ENCODE results near the gene GPX2. TPM values are rescaled to one million over a fixed set of nuclear protein-coding genes. Genes with fewer than 3 reads are reported as not detected.

GPX2 gene
- total RNA-seq, 1 experiment from 2014 or later, result 0.15 TPM

DNA sequence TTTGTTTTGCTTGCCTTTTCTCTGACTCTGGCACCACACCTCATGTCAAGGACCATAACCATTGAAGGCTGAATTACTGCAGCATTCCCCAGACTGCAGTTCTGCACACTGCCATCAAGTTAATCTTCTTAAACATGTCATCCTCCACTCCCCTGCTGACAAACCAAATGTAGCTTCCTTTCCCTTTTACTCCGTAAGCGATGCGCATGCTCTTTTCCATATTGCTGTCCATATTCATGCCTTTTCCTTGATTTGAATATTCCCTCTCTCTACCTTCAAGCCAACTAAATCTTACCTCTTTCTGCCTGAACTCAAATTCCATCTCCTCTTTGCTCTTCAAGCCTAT, 13.6 kb downstream of the GPX2 start:
- no peak for TF ChIP-seq POLR2AphosphoS5 (IDR thresholded peaks at IDR 0.05; ENCODE audit: low read depth, low read length)
- TF ChIP-seq, protein P1, sequence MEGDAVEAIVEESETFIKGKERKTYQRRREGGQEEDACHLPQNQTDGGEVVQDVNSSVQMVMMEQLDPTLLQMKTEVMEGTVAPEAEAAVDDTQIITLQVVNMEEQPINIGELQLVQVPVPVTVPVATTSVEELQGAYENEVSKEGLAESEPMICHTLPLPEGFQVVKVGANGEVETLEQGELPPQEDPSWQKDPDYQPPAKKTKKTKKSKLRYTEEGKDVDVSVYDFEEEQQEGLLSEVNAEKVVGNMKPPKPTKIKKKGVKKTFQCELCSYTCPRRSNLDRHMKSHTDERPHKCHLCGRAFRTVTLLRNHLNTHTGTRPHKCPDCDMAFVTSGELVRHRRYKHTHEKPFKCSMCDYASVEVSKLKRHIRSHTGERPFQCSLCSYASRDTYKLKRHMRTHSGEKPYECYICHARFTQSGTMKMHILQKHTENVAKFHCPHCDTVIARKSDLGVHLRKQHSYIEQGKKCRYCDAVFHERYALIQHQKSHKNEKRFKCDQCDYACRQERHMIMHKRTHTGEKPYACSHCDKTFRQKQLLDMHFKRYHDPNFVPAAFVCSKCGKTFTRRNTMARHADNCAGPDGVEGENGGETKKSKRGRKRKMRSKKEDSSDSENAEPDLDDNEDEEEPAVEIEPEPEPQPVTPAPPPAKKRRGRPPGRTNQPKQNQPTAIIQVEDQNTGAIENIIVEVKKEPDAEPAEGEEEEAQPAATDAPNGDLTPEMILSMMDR (IDR thresholded peaks at IDR 0.05), result no peak
- no peak for TF ChIP-seq SIN3A (IDR thresholded peaks at IDR 0.05; ENCODE audit: borderline replicate concordance, insufficient read depth, low read depth, low read length)
- TF ChIP-seq, protein P2, sequence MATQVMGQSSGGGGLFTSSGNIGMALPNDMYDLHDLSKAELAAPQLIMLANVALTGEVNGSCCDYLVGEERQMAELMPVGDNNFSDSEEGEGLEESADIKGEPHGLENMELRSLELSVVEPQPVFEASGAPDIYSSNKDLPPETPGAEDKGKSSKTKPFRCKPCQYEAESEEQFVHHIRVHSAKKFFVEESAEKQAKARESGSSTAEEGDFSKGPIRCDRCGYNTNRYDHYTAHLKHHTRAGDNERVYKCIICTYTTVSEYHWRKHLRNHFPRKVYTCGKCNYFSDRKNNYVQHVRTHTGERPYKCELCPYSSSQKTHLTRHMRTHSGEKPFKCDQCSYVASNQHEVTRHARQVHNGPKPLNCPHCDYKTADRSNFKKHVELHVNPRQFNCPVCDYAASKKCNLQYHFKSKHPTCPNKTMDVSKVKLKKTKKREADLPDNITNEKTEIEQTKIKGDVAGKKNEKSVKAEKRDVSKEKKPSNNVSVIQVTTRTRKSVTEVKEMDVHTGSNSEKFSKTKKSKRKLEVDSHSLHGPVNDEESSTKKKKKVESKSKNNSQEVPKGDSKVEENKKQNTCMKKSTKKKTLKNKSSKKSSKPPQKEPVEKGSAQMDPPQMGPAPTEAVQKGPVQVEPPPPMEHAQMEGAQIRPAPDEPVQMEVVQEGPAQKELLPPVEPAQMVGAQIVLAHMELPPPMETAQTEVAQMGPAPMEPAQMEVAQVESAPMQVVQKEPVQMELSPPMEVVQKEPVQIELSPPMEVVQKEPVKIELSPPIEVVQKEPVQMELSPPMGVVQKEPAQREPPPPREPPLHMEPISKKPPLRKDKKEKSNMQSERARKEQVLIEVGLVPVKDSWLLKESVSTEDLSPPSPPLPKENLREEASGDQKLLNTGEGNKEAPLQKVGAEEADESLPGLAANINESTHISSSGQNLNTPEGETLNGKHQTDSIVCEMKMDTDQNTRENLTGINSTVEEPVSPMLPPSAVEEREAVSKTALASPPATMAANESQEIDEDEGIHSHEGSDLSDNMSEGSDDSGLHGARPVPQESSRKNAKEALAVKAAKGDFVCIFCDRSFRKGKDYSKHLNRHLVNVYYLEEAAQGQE (IDR thresholded peaks at IDR 0.05; ENCODE audit: insufficient read depth in 1 of 2, low read depth in 2 of 2, low read length in 1 of 2), result no peak
- TF ChIP-seq TCF7L2 (IDR thresholded peaks at IDR 0.05; ENCODE audit: low read depth, low read length), result no peak
- in situ Hi-C loops (cut with HindIII; ENCODE audit: low pct_unique_long_range_greater_than_20kb, low sequenced_read_pairs), result no loop called here
- no TSS peak for BruUV-seq (replicated peaks)

DNA sequence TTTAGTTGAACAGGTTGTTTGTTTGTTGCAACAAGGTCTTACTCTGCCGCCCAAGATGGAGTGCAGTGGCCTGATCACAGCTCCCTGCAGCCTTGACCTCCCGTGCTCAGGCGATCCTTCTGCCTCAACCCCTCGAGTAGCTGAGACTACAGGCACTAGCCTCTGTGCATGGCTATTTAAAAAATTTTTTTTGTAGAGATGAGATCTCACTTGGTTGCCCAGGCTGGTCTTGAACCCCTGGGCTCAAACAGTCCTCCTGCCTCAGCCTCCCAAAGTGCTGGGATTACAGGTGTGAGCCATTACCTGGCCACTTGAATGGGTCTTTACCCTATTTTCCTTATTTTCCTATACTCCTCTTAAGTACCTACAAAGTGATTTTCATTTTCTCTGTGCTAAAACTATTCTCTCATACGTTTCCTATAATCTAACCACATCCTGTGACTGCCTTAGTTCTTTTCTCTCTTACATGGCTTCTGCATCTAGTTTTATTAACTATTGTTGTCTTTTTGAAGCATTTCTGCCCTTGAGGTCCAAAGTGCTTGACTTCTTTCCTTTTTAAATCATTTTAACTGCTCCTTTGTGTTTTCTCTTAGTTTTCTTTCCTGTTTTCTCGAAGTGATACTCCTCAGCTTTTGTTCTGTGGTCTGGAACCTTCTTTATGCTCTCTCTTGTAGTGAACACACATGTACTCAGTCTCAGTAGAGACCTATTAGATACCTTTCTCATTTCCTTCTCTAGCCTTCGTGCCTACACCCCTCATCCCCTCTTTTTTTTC, 14.1 kb downstream of the GPX2 start:
- H3K36me3 ChIP-seq (ENCODE audit: control insufficient read depth, insufficient read depth, low read length), result peaks cover 35% of the 10 kb centered on the region
- no peak overlapping the region for H3K27ac ChIP-seq (ENCODE audit: low read length)
- intact Hi-C loops (cut with micrococcal nuclease; ENCODE audit: unreplicated experiment), result no loop called here
- in situ Hi-C loops (cut with HindIII; ENCODE audit: low pct_unique_long_range_greater_than_20kb, low sequenced_read_pairs), result no loop called here
- no peaks in the 10 kb centered on the region for H3K27me3 ChIP-seq (ENCODE audit: control insufficient read depth, insufficient read depth, low read length)
- no peak overlapping the region for H3K4me3 ChIP-seq (ENCODE audit: low read depth in 2 of 2, low read length in 2 of 2)
- BruUV-seq (replicated peaks), result no TSS peak
- no peak for ATAC-seq
- no peaks in the 10 kb centered on the region for H3K4me1 ChIP-seq (ENCODE audit: control insufficient read depth, insufficient read depth, low read length)
- CTCF ChIA-PET, result no interaction called here
- no peaks in the 10 kb centered on the region for H3K9me3 ChIP-seq (ENCODE audit: control insufficient read depth, insufficient read depth, low read depth, low read length)
- no peak for DNase-seq (ENCODE audit: low read depth, low spot score)
- TF ChIP-seq POLR2AphosphoS5 (IDR thresholded peaks at IDR 0.05; ENCODE audit: low read depth, low read length) (no peak), TCF7L2 (IDR thresholded peaks at IDR 0.05; ENCODE audit: low read depth, low read length) (no peak), SIN3A (IDR thresholded peaks at IDR 0.05; ENCODE audit: borderline replicate concordance, insufficient read depth, low read depth, low read length) (no peak)
- TF ChIP-seq, protein P2 (IDR thresholded peaks at IDR 0.05; ENCODE audit: insufficient read depth in 1 of 2, low read depth in 2 of 2, low read length in 1 of 2), result no peak
- TF ChIP-seq, protein P1 (IDR thresholded peaks at IDR 0.05), result no peak
- POLR2A ChIA-PET, result no interaction called here

More for the DNA sequence above, 13.6 kb downstream of the GPX2 start:
- ATAC-seq (no peak), DNase-seq (ENCODE audit: low read depth, low spot score) (no peak)
- Histone ChIP-seq H3K4me3 (ENCODE audit: low read depth in 2 of 2, low read length in 2 of 2) (no peak overlapping the region), H3K27ac (ENCODE audit: low read length) (no peak overlapping the region), H3K36me3 (ENCODE audit: control insufficient read depth, insufficient read depth, low read length) (peaks cover 33% of the 10 kb centered on the region), H3K9me3 (ENCODE audit: control insufficient read depth, insufficient read depth, low read depth, low read length) (no peaks in the 10 kb centered on the region), H3K27me3 (ENCODE audit: control insufficient read depth, insufficient read depth, low read length) (no peaks in the 10 kb centered on the region), H3K4me1 (ENCODE audit: control insufficient read depth, insufficient read depth, low read length) (no peaks in the 10 kb centered on the region)
- CTCF ChIA-PET, result no interaction called here
- intact Hi-C loops (cut with micrococcal nuclease; ENCODE audit: unreplicated experiment), result no loop called here
- POLR2A ChIA-PET, result no interaction called here

Measured in Panc1 (cell line).